HepG2 (cell line): ENCODE measurements around the gene GIMAP8. TPM values are rescaled to one million over a fixed set of nuclear protein-coding genes. Genes with fewer than 3 reads are reported as not detected.

Experiments
- ARID4A ChIP-seq: sonication (generic); formaldehyde crosslinking; IDR thresholded peaks from 2 replicates; pipeline ENCODE4 v1.5.0; 2020; ENCODE audit warnings: mild to moderate bottlenecking, missing genetic modification reagents, borderline replicate concordance
- CENPX ChIP-seq: sonication (generic); formaldehyde crosslinking; IDR thresholded peaks from 2 replicates; pipeline ENCODE4 v1.9.0; 2021; ENCODE audit warnings: mild to moderate bottlenecking, missing genetic modification reagents, moderate library complexity
- FOXO1 ChIP-seq: sonication (generic); formaldehyde crosslinking; IDR thresholded peaks from 2 replicates; pipeline ENCODE4 v1.4.0; 2020; ENCODE audit warnings: missing genetic modification reagents
- FOXP1 ChIP-seq, 2 experiments: fragments of 450-650 bp in 1 of 2; IDR thresholded peaks; 2 replicates each; pipeline ENCODE4 v1.6.1; 2017 to 2018; ENCODE audit warnings: antibody characterized with exemption in 1 of 2
- HBP1 ChIP-seq: IDR thresholded peaks from 2 replicates; pipeline ENCODE4 v1.6.1; 2016; ENCODE audit warnings: low read depth, control low read depth
- JARID2 ChIP-seq: sonication (generic); formaldehyde crosslinking; IDR thresholded peaks from 2 replicates; pipeline ENCODE4 v1.8.1; 2023; ENCODE audit warnings: missing genetic modification reagents, inconsistent platforms; ENCODE audit not compliant: insufficient replicate concordance
- MEF2D ChIP-seq: sonication (generic); formaldehyde crosslinking; IDR thresholded peaks from 2 replicates; pipeline ENCODE4 v1.5.1; 2020; ENCODE audit warnings: mild to moderate bottlenecking, missing genetic modification reagents
- SNAPC4 ChIP-seq: sonication (generic); formaldehyde crosslinking; IDR thresholded peaks from 2 replicates; pipeline ENCODE4 v1.4.0; 2020; ENCODE audit warnings: mild to moderate bottlenecking, missing genetic modification reagents
- SOX5 ChIP-seq: IDR thresholded peaks from 2 replicates; pipeline ENCODE4 v1.6.1; 2016; ENCODE audit warnings: borderline replicate concordance
- SP2 ChIP-seq: sonication (generic); formaldehyde crosslinking; IDR thresholded peaks from 2 replicates; pipeline ENCODE4 v1.5.1; 2020; ENCODE audit warnings: mild to moderate bottlenecking, missing genetic modification reagents
- TBP ChIP-seq: sonication (generic); formaldehyde crosslinking; IDR thresholded peaks from 2 replicates; pipeline ENCODE4 v1.5.0; 2020; ENCODE audit warnings: missing genetic modification reagents
- ZFP90 ChIP-seq: sonication (generic); formaldehyde crosslinking; IDR thresholded peaks from 2 replicates; pipeline ENCODE4 v1.8.0; 2022; ENCODE audit warnings: missing genetic modification reagents, mild to moderate bottlenecking, inconsistent platforms, borderline replicate concordance
- ZMYM3 ChIP-seq: sonication (generic); formaldehyde crosslinking; IDR thresholded peaks from 2 replicates; pipeline ENCODE4 v1.5.1; 2020; ENCODE audit warnings: mild to moderate bottlenecking, missing genetic modification reagents
- ZNF180 ChIP-seq: sonication (generic); formaldehyde crosslinking; IDR thresholded peaks from 2 replicates; pipeline ENCODE4 v1.4.0; 2020; ENCODE audit warnings: low read depth, missing genetic modification reagents, borderline replicate concordance
- ZNF44 ChIP-seq: sonication (generic); formaldehyde crosslinking; IDR thresholded peaks from 2 replicates; pipeline ENCODE4 v1.5.1; 2020; ENCODE audit warnings: mild to moderate bottlenecking, missing genetic modification reagents
- ZNF800 ChIP-seq: sonication (generic); formaldehyde crosslinking; IDR thresholded peaks from 2 replicates; pipeline ENCODE4 v1.4.0; 2020; ENCODE audit warnings: missing genetic modification reagents
- polyA plus RNA-seq, 8 experiments: library from polyadenylated mRNA; depleted of rRNA in 3 of 8; stranded (reverse) in 7 of 8; unstranded in 1 of 8; fragments of >200 nt; fragmentation: Illumina TruSeq in 4 of 8; extraction: Trizol in 4 of 8; gene quantifications; 2 replicates each; pipeline versions ENCODE4 v1.2.1 to v1.2.3, GENCODE V29; 2011 to 2016; ENCODE audit warnings: low read depth in 4 of 8, missing spikeins in 1 of 8, mixed read lengths in 1 of 8; ENCODE audit not compliant: insufficient read depth in 1 of 8
- total RNA-seq, 5 experiments: library from RNA; depleted of rRNA; stranded (reverse); fragments of >200 nt; fragmentation: Illumina TruSeq; extraction: Trizol; gene quantifications; 2 replicates each; pipeline ENCODE4 v1.2.3, GENCODE V29; 2016; ENCODE audit warnings: low read depth in 1 of 5

The GIMAP8 gene
- total and polyA plus RNA-seq, 2 of the 13 experiments (the other 11 are each of a cell fraction or from before 2014, with no cell fraction given): not detected

GRCh38 chr7:150420987-150421674 is 29.3 kb upstream of the GIMAP8 start (continued):
- no peak for TF ChIP-seq ZNF180
- TF ChIP-seq SP2 (CRISPR knock-in tag): no peak
- no peak for TF ChIP-seq ZMYM3 (CRISPR knock-in tag)
- peak; percentile 48; the same call in 1 of the 2 replicates for TF ChIP-seq FOXO1 (CRISPR knock-in tag)
- TF ChIP-seq ARID4A (CRISPR knock-in tag): peak; percentile 27; the same call in 1 of the 2 replicates
- no peak for TF ChIP-seq CENPX (CRISPR knock-in tag)
- no peak for TF ChIP-seq JARID2
- no peak for TF ChIP-seq MEF2D (CRISPR knock-in tag)
- no peak for TF ChIP-seq SNAPC4 (CRISPR knock-in tag)
- TF ChIP-seq ZFP90 (CRISPR knock-in tag): no peak
- no peak for TF ChIP-seq SOX5
- no peak for TF ChIP-seq TBP (CRISPR knock-in tag)
- 0 out of 2 replicates have a peak, but pooled peaks have one; percentile 31 for TF ChIP-seq ZNF800 (CRISPR knock-in tag)
- TF ChIP-seq HBP1 (CRISPR knock-in tag): no peak
- no peak for TF ChIP-seq FOXP1 (IDR thresholded peaks at IDR 0.05)
- TF ChIP-seq FOXP1 (CRISPR knock-in tag; IDR thresholded peaks at IDR 0.05): 0 out of 2 replicates have a peak, but pooled peaks have one; percentile 1
- no peak for TF ChIP-seq ZNF44 (CRISPR knock-in tag)
